ENCODE measurements around the gene ABCC5. TPM values are rescaled to one million over a fixed set of nuclear protein-coding genes. Genes with fewer than 3 reads are reported as not detected.

Gene ABCC5
- total RNA-seq, 1 experiment from 2014 or later, result 35.1 TPM

GRCh38 chr3:184045995-184046394, 28.3 kb upstream of the ABCC5 start:
- in situ Hi-C loops (cut with HindIII; ENCODE audit: low pct_unique_long_range_greater_than_20kb, low sequenced_read_pairs), result no loop called here
- no peak for DNase-seq (ENCODE audit: low read depth, low spot score)
- H3K36me3 ChIP-seq (ENCODE audit: control insufficient read depth, insufficient read depth, low read length), result no peaks in the 10 kb centered on the region
- H3K27ac ChIP-seq (ENCODE audit: low read length), result no peak overlapping the region
- H3K27me3 ChIP-seq (ENCODE audit: control insufficient read depth, insufficient read depth, low read length), result no peaks in the 10 kb centered on the region
- no peaks in the 10 kb centered on the region for H3K9me3 ChIP-seq (ENCODE audit: control insufficient read depth, insufficient read depth, low read depth, low read length)
- no peaks in the 10 kb centered on the region for H3K4me1 ChIP-seq (ENCODE audit: control insufficient read depth, insufficient read depth, low read length)
- no peak for ATAC-seq
- no peak overlapping the region for H3K4me3 ChIP-seq (ENCODE audit: low read depth in 2 of 2, low read length in 2 of 2)
- BruUV-seq (replicated peaks), result no TSS peak
- TF ChIP-seq SIN3A (IDR thresholded peaks at IDR 0.05; ENCODE audit: borderline replicate concordance, insufficient read depth, low read depth, low read length), result no peak
- TF ChIP-seq, protein P1, sequence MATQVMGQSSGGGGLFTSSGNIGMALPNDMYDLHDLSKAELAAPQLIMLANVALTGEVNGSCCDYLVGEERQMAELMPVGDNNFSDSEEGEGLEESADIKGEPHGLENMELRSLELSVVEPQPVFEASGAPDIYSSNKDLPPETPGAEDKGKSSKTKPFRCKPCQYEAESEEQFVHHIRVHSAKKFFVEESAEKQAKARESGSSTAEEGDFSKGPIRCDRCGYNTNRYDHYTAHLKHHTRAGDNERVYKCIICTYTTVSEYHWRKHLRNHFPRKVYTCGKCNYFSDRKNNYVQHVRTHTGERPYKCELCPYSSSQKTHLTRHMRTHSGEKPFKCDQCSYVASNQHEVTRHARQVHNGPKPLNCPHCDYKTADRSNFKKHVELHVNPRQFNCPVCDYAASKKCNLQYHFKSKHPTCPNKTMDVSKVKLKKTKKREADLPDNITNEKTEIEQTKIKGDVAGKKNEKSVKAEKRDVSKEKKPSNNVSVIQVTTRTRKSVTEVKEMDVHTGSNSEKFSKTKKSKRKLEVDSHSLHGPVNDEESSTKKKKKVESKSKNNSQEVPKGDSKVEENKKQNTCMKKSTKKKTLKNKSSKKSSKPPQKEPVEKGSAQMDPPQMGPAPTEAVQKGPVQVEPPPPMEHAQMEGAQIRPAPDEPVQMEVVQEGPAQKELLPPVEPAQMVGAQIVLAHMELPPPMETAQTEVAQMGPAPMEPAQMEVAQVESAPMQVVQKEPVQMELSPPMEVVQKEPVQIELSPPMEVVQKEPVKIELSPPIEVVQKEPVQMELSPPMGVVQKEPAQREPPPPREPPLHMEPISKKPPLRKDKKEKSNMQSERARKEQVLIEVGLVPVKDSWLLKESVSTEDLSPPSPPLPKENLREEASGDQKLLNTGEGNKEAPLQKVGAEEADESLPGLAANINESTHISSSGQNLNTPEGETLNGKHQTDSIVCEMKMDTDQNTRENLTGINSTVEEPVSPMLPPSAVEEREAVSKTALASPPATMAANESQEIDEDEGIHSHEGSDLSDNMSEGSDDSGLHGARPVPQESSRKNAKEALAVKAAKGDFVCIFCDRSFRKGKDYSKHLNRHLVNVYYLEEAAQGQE (IDR thresholded peaks at IDR 0.05; ENCODE audit: insufficient read depth in 1 of 2, low read depth in 2 of 2, low read length in 1 of 2), result no peak
- no peak for TF ChIP-seq TCF7L2 (IDR thresholded peaks at IDR 0.05; ENCODE audit: low read depth, low read length)
- TF ChIP-seq POLR2AphosphoS5 (IDR thresholded peaks at IDR 0.05; ENCODE audit: low read depth, low read length), result no peak
- TF ChIP-seq, protein P2, sequence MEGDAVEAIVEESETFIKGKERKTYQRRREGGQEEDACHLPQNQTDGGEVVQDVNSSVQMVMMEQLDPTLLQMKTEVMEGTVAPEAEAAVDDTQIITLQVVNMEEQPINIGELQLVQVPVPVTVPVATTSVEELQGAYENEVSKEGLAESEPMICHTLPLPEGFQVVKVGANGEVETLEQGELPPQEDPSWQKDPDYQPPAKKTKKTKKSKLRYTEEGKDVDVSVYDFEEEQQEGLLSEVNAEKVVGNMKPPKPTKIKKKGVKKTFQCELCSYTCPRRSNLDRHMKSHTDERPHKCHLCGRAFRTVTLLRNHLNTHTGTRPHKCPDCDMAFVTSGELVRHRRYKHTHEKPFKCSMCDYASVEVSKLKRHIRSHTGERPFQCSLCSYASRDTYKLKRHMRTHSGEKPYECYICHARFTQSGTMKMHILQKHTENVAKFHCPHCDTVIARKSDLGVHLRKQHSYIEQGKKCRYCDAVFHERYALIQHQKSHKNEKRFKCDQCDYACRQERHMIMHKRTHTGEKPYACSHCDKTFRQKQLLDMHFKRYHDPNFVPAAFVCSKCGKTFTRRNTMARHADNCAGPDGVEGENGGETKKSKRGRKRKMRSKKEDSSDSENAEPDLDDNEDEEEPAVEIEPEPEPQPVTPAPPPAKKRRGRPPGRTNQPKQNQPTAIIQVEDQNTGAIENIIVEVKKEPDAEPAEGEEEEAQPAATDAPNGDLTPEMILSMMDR (IDR thresholded peaks at IDR 0.05), result no peak
- intact Hi-C loops (cut with micrococcal nuclease; ENCODE audit: unreplicated experiment), result loop anchor here (10.0 kb wide), 1 partner anchor 89 kb away; the partner anchor contains the start of gene EIF2B5
- POLR2A ChIA-PET, result no interaction called here
- CTCF ChIA-PET, result no interaction called here

DNA sequence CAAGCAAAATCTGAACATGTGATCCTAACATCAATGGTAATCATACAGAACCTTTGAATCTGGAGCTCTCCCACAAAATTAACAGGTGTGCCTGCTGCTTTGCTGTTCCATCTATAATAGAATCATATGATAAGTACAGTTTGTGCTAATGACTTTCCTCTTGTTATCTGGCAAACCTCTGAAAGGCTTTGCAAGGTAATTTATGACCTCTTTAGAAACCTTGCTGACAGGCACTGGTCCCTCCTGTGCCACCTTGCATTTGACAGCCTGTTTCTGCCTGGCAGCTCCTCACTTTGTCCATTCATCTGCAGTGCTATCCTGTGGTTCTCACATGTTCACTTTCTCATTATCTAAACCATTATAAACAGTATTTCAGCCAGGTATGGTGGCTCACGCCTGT, 24.9 kb upstream of the ABCC5 start:
- ChIA-PET POLR2A (no interaction called here), CTCF (no interaction called here)
- no peaks in the 10 kb centered on the region for H3K9me3 ChIP-seq (ENCODE audit: control insufficient read depth, insufficient read depth, low read depth, low read length)
- no peak for ATAC-seq
- no peak overlapping the region for H3K4me3 ChIP-seq (ENCODE audit: low read depth in 2 of 2, low read length in 2 of 2)
- in situ Hi-C loops (cut with HindIII; ENCODE audit: low pct_unique_long_range_greater_than_20kb, low sequenced_read_pairs), result no loop called here
- no peaks in the 10 kb centered on the region for H3K36me3 ChIP-seq (ENCODE audit: control insufficient read depth, insufficient read depth, low read length)
- DNase-seq (ENCODE audit: low read depth, low spot score), result no peak
- TF ChIP-seq POLR2AphosphoS5 (IDR thresholded peaks at IDR 0.05; ENCODE audit: low read depth, low read length) (no peak), TCF7L2 (IDR thresholded peaks at IDR 0.05; ENCODE audit: low read depth, low read length) (no peak), SIN3A (IDR thresholded peaks at IDR 0.05; ENCODE audit: borderline replicate concordance, insufficient read depth, low read depth, low read length) (no peak)
- TF ChIP-seq, protein P1 (IDR thresholded peaks at IDR 0.05; ENCODE audit: insufficient read depth in 1 of 2, low read depth in 2 of 2, low read length in 1 of 2), result no peak
- TF ChIP-seq, protein P2 (IDR thresholded peaks at IDR 0.05), result no peak
- H3K4me1 ChIP-seq (ENCODE audit: control insufficient read depth, insufficient read depth, low read length), result no peaks in the 10 kb centered on the region
- H3K27ac ChIP-seq (ENCODE audit: low read length), result no peak overlapping the region
- no peaks in the 10 kb centered on the region for H3K27me3 ChIP-seq (ENCODE audit: control insufficient read depth, insufficient read depth, low read length)
- no TSS peak for BruUV-seq (replicated peaks)
- intact Hi-C loops (cut with micrococcal nuclease; ENCODE audit: unreplicated experiment), result loop anchor here (10.0 kb wide), 1 partner anchor 92 kb away; the partner anchor contains the start of gene EIF2B5
